GM12878 (cell line): ENCODE measurements around the gene MAP4K4.

Experiments used
- CREM ChIP-seq: IDR thresholded peaks from 2 replicates; pipeline ENCODE4 v1.6.1; 2014; ENCODE audit warnings: antibody characterized with exemption, low read depth
- EP300 ChIP-seq, 2 experiments: fragments of 150-350 bp in 1 of 2; IDR thresholded peaks; 2 replicates each; pipeline ENCODE4 v1.6.1; 2011 to 2012; ENCODE audit warnings: low read depth in 2 of 2, low read length in 2 of 2, borderline replicate concordance in 1 of 2, improper control_type of control experiment in 1 of 2, inconsistent platforms in 1 of 2; ENCODE audit not compliant: control insufficient read depth in 1 of 2
- GABPA ChIP-seq: IDR thresholded peaks from 2 replicates; pipeline ENCODE4 v1.6.1; 2014; ENCODE audit warnings: antibody characterized with exemption, low read depth, mild to moderate bottlenecking, inconsistent platforms
- HDGF ChIP-seq: fragments of 450-650 bp; IDR thresholded peaks from 2 replicates; pipeline ENCODE4 v1.6.1; 2016; ENCODE audit warnings: antibody characterized with exemption
- SMAD1 ChIP-seq: fragments of 450-650 bp; IDR thresholded peaks from 2 replicates; pipeline ENCODE4 v1.6.1; 2018; ENCODE audit warnings: mild to moderate bottlenecking, low read depth; ENCODE audit not compliant: partially characterized antibody
- TF ChIP-seq, protein P1 (sequence below): IDR thresholded peaks from 2 replicates; pipeline ENCODE4 v1.6.1; 2012; ENCODE audit warnings: mild to moderate bottlenecking, low read depth, low read length
- TF ChIP-seq, protein P2 (sequence below): IDR thresholded peaks from 2 replicates; pipeline ENCODE4 v1.6.1; 2011; ENCODE audit warnings: borderline replicate concordance, low read depth, mild to moderate bottlenecking, moderate library complexity, mixed read lengths, low read length; ENCODE audit not compliant: insufficient read depth; ENCODE audit errors: extremely low read length
- TF ChIP-seq, protein P3 (sequence below): IDR thresholded peaks from 2 replicates; pipeline ENCODE4 v1.6.1; 2012; ENCODE audit warnings: low read depth, low read length, improper control_type of control experiment

DNA sequence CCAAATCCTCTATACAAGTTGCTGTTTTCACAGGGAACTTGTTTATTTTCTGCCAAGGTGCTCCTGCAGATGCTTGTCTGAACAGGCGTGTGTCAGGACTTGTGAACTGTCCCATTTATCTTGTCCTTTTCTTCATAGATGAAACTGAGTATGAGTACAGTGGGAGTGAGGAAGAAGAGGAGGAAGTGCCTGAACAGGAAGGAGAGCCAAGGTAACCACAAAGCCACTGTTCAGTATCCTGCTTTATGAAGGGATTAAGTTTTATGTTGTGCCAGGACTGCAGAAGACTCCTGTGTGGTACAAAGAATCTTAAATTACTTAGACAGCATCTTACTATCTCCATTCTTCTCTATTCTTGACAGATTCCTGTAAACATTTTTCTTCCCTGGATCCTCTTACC, 145.0 kb downstream of the MAP4K4 start:
- TF ChIP-seq, protein P1, sequence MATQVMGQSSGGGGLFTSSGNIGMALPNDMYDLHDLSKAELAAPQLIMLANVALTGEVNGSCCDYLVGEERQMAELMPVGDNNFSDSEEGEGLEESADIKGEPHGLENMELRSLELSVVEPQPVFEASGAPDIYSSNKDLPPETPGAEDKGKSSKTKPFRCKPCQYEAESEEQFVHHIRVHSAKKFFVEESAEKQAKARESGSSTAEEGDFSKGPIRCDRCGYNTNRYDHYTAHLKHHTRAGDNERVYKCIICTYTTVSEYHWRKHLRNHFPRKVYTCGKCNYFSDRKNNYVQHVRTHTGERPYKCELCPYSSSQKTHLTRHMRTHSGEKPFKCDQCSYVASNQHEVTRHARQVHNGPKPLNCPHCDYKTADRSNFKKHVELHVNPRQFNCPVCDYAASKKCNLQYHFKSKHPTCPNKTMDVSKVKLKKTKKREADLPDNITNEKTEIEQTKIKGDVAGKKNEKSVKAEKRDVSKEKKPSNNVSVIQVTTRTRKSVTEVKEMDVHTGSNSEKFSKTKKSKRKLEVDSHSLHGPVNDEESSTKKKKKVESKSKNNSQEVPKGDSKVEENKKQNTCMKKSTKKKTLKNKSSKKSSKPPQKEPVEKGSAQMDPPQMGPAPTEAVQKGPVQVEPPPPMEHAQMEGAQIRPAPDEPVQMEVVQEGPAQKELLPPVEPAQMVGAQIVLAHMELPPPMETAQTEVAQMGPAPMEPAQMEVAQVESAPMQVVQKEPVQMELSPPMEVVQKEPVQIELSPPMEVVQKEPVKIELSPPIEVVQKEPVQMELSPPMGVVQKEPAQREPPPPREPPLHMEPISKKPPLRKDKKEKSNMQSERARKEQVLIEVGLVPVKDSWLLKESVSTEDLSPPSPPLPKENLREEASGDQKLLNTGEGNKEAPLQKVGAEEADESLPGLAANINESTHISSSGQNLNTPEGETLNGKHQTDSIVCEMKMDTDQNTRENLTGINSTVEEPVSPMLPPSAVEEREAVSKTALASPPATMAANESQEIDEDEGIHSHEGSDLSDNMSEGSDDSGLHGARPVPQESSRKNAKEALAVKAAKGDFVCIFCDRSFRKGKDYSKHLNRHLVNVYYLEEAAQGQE, result no peak
- TF ChIP-seq GABPA (no peak), HDGF (no peak), CREM (no peak), EP300 (IDR thresholded peaks at IDR 0.05; ENCODE audit: borderline replicate concordance in 1 of 2, control insufficient read depth in 1 of 2, low read depth in 2 of 2, low read length in 2 of 2) (no peak), SMAD1 (no peak)
- TF ChIP-seq, protein P2, sequence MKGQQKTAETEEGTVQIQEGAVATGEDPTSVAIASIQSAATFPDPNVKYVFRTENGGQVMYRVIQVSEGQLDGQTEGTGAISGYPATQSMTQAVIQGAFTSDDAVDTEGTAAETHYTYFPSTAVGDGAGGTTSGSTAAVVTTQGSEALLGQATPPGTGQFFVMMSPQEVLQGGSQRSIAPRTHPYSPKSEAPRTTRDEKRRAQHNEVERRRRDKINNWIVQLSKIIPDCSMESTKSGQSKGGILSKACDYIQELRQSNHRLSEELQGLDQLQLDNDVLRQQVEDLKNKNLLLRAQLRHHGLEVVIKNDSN, result no peak
- TF ChIP-seq, protein P3, sequence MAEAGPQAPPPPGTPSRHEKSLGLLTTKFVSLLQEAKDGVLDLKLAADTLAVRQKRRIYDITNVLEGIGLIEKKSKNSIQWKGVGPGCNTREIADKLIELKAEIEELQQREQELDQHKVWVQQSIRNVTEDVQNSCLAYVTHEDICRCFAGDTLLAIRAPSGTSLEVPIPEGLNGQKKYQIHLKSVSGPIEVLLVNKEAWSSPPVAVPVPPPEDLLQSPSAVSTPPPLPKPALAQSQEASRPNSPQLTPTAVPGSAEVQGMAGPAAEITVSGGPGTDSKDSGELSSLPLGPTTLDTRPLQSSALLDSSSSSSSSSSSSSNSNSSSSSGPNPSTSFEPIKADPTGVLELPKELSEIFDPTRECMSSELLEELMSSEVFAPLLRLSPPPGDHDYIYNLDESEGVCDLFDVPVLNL, result no peak
